Vagina (tissue), 2 donors: ENCODE measurements around the gene RCOR1.

Experiments
- CTCF ChIP-seq, 3 experiments: fragments of 450-650 bp in 2 of 3; fragments of 200-600 bp in 1 of 3; sonication (generic) in 1 of 3; IDR thresholded peaks; one replicate each; pipeline ENCODE4 v1.5.1; 2017 to 2019; ENCODE audit warnings: antibody characterized with exemption in 3 of 3, mild to moderate bottlenecking in 2 of 3, moderate library complexity in 2 of 3
- POLR2AphosphoS5 ChIP-seq, 2 donors: sonication (generic); formaldehyde crosslinking; IDR thresholded peaks; one replicate each; pipeline ENCODE4 v1.9.0; 2017; ENCODE audit warnings: antibody characterized with exemption in 2 of 2, mild to moderate bottlenecking in 2 of 2, low read depth in 1 of 2; ENCODE audit not compliant: insufficient read depth in 1 of 2

- TF ChIP-seq CTCF (IDR thresholded peaks at IDR 0.05) (no peak), POLR2AphosphoS5 (IDR thresholded peaks at IDR 0.05; ENCODE audit: insufficient read depth in 1 of 2, low read depth in 1 of 2) (no peak)
Observed at GRCh38 chr14:102771144-102771543, 178.7 kb downstream of the RCOR1 start.
